Measurements from ENCODE around the gene MYCN.
"Not testable (repeated sequence)": the region's sequence is repeated elsewhere in the genome, so short reads cannot be mapped to it uniquely, and the experiment has no call there.

MYCN gene

DNA sequence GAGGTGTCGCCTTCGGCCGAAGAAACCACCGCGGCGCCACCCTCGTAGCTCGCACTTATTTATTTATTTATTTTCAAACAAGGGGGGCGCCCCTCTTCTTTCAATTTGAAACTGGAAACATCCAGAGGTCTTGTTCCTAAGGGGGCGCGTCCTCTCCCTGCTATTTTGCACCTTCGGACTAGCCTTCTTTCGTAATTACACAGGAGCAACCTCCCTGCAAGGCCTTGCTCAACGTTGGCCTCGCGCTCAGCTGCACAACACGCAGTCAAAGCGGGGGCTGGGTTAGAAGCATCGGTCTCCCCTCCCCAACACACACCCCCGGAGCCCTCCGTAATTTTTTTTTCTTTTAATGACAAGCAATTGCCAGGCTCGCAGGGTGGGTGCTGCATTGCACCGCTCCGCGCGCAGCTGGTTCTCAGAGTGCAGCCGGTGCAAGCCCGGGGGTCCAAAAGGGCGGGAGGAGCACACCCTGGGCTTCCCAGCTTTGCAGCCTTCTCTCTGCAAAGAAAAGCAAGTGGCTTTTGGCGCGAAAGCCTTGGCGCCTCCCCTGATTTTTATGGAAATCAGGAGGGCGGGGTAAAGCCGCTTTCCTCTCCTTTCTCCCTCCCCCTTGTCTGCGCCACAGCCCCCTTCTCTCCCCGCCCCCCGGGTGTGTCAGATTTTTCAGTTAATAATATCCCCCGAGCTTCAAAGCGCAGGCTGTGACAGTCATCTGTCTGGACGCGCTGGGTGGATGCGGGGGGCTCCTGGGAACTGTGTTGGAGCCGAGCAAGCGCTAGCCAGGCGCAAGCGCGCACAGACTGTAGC, at the start of gene MYCN:
MYCN (plus strand) TSS at position 697 of the 807 bp plus-strand sequence. CDS start 1,515 bp downstream, outside the sequence.
- no peak for DNase-seq (ENCODE audit: low read depth in 2 of 2)

DNA sequence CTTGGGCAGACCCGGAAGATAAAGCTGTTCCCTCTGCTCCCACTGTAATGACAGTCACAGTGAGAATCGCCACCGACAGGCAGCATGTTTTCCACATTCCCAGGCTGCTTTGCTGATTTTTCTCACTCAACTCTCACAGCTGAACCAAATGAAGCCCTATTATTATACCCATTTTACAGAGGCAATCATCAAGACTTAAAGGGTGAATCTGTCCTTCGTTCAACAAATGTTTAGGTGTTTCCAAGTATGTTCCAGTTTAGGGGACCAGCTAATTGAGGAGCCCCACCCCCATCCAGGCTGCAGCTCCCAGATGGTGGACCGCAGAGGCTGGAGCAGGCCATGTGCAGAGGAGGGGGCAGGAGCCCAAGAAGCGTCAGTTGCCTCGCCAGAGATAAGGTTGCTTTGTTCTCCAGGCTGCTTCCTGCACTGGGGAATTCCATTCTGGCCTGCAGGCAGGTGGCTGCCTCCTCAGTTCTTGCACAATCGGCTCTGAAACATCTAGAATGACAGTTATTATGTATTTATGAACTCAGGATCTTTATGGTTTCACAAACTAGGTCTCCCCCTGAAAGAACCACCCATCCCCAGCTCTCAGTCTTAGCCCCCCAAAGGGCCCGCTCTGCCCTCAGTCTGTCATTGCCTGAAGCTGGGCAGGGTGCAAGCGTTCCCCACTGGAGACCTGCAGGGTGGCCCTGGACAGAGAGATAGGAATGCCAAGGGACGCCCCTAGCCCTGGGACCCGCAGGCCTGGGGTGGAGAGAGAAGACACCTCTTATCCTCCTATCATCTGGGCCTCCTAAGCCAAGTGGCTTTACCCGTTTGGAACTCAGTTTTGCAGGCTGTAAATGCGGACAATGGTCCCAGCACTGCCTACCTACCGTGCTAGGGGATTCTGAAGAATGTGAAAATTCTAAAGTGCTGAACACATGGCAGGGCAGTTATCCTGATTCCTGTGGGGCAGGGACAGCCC, 49.1 kb upstream of the MYCN start:
- no peak for DNase-seq (ENCODE audit: low read depth in 2 of 2)

DNA sequence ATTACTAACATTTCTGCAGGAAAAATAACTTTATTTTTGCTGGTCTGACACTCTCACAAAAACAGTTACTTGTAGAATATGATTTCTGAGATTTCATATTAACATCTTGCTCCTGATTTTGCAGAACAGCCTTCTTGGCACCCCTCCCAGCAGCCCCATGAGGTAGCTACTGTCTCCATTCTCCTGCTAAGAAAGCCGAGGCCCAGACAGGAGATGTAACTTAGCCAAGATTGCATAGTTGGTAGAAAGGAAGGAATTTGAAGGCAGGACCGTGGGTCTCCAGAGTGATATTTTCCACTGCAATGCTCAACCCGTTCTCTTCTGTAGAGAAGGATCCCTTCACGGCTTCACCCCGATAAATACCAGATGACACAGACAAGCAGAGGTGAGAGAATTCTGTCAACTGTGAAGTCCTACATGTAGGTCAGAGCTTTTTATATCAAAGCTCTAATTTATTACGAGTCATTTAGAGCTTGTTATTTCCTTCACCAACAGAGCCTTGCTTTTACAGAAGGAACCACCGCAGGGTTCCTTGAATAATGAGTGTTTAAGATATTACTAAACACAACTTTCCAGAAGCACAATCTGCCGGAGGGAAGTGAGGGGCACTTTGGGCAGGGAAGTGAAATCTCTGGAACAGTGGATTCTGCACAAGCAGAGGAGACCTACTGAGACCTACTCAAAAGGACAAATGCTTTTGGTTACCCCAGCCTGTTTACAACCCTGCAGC, 48.0 kb upstream of the MYCN start:
- no peak for DNase-seq (ENCODE audit: low read depth in 2 of 2)

DNA sequence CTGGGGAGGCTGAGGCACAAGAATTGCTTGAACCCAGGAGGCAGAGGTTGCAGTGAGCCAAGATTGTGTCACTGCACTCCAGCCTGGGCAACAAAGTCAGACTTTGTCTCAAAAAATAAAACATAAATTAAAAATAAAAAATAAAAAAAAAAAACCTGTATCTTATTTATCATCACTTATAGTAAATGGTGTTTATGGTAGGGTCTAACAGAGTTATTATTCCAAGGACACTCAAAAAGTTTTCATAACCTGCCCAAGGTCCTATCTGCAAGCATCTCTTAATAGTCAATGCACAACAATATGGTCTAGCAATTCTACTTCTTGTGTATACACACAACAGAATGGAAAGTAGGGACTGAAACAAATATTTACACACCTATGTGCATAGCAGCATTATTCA, 47.3 kb upstream of the MYCN start:
- DNase-seq (ENCODE audit: low read depth in 2 of 2): no peak

DNA sequence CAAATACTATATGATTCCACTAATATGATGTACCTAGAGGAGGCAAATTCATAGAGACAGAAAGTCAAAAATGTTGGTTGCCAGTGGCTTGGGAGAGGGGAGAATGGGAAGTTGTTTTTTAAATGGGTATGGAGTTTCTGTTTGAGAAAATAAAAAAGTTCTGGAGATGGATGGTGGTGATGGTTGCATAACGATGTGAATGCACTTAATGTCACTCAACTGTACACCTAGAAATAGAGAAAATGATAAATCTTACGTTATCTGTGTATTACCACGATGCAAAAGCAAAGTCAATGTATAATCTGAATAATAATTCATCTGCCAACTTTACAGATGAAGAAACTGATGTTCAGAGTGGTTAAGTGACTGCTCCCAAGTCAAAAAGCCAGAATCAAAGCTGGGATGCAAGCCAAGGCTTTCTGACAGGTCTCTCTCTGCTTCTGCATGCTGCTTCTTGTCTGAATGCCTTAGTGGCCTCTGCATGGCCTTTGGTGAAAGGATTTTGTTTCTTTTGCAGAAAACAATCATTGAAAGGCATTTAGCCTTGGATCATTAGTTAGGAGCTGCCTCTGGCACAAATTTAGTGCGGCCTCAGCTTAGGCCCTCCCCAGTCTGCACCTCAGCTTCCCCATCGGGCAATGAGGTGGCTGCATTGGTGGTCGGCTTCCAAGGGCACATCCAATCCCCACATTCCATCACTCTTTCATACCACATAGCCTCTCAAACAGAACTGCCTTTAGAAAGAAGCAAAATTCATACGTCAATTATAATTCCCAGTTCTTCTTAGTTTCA, 46.5 kb upstream of the MYCN start:
- DNase-seq (ENCODE audit: low read depth in 2 of 2): no peak

DNA sequence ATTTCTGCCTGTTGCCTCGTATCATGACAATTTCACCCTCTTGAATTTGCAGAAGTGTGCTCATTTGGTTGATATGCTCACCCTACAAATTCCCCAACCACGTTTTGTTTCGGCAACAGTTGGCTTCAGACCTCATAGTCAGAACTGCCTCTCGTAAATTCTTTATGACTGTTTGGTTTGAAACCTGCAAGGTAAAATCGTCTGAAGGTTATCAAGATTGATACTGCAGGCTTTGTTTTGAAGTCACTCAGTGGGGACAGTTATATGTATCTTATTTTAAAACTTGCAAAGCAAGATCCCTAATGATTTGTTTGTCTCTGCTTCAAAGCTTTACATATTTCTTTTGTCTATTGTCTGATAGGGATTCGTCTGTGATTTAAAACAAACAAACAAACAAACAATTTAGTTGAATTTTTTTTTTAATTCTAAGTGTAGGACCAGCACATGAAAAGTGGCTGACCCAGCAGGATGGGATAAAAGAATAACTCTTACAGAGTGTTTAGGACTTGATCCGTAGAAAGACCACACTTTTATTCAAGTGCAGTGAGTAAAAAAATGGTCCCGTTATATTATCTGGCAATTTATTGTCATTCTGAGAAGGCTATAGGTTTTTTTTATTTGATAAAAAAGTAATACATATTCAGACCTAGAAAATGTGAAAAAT, 45.7 kb upstream of the MYCN start:
- no peak for DNase-seq (ENCODE audit: low read depth in 2 of 2)

DNA sequence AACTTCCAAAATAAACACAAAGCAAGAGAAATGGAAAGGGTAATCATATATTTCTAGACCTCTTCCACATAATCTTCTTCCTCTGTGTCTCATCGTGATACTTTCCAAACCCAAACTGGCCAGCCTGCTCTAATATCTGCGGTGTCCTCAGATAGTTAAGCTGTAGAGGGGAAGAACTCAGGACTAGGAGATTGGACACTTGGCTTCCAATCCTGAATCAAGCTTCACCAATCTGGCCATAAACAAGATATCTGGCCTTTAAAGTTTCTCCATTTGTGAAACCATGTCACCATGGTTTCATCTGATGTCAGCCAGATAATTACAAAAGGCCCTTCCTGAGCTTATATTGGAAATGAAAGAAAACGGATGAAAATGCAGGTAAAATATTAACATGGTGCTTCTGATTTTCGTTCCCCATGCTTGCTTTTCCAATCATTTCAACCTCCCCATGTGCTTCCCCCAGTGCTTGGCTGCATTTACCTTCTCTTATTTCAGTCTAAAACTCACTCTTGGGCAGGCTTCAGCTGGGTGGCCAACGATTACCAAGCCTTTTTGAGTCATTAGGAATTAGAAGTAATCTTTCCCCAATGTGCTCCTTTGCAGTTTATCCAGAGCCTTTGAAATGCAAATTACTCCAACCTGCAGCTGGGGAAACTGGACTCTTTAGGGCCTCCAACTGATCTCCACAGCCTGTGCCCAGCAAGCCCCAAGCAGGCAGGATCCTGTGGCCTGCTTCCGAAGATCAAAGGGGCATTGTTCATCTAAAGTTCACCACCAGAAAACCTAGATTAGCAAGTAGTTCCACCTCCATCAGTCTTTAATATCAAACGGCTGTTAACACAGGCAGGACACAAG, 44.5 kb upstream of the MYCN start:
- DNase-seq (ENCODE audit: low read depth in 2 of 2): no peak

DNA sequence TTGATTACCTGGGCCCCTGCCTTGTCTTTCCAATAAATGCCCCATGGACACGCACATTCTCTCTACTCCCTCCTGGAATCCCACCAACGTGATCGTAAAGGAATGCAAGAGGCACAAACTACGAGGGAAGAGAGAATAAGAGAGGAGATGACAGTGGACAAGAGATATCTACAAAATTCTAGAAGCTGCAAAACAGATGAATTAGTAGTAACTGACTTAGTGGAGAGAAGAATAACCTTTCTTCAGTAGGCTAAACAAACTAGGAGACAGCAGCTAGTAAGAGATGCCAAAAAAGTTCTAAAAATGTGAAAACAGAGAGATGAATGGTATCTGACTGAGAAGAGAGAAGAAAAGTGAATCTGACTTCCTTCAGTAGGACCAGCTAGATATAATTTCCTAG, 43.5 kb upstream of the MYCN start:
- no peak for DNase-seq (ENCODE audit: low read depth in 2 of 2)

DNA sequence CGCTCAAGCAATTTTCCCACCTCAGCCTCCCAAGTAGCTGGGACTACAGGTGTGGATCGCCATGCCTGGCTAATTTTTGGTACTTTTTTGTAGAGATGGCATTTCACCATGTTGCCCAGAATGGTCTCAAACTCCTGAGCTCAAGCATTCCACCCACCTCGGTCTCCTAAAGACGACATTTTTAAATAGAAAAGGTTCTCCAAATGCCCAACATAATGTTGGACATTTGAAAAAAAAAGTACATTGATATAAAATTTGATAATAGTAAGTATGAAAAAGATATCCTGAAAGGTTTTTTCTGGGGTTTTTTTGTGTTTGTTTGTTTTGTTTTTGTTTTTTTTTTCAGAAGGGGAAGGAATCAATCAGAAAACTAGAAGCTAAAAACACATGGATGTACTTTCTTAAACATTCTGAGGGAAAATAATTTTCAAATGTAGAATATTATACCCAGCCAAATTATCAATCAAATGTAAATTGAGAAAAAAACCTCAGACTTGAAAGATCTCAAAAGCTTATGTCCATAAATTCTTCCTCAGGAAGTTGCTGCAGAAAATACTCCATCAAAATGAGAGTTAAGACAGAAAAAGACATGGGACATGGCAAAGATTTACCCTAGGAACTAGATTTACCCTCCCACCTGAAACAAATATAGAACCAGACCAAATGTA, 42.8 kb upstream of the MYCN start:
- no peak for DNase-seq (ENCODE audit: low read depth in 2 of 2)

DNA sequence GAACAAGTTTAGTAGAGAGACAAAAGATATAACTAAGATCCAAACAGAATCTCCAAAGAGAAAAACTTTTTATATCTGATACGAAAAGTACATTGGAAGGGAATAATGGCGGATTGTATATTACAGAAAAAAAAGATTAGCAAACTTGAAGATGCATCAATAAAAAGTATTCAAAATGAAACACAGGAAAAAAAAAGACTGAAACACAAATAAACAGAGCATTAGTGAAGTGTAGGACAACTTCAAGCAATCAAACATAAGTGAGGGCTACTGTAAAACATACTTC, 41.1 kb upstream of the MYCN start:
- no peak for DNase-seq (ENCODE audit: low read depth in 2 of 2)

DNA sequence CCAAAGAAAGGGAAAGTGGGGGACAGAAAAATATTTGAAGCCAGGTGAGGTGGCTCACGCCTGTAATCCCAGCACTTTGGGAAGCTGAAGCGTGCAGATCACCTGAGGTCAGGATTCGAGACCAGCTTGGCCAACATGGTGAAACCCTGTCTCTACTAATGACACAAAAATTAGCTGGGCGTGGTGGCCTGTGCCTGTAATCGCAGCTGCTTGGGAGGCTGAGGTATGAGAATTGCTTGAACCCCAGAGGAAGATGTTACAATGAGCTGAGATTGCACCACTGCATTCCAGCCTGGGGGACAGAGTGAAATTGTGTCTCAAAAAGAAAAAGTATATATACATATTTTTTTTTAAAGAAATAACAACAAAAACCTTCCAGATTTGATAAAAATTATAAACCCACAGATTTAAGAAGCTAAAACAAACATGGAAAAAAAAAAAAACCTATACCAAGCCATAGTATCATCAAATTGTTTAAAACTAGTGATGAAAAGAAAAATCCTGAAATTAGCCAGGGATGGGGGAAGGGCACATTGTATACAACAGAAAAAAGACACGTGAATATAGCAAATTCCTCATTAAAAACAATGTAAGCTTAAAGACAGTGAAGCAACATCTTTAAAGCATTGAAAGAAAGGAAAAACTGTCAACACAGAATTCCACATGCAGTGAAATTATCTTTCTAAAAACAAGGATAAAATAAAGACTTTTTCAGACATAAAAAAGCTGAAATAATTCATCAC, 40.4 kb upstream of the MYCN start:
- DNase-seq (ENCODE audit: low read depth in 2 of 2): no peak

DNA sequence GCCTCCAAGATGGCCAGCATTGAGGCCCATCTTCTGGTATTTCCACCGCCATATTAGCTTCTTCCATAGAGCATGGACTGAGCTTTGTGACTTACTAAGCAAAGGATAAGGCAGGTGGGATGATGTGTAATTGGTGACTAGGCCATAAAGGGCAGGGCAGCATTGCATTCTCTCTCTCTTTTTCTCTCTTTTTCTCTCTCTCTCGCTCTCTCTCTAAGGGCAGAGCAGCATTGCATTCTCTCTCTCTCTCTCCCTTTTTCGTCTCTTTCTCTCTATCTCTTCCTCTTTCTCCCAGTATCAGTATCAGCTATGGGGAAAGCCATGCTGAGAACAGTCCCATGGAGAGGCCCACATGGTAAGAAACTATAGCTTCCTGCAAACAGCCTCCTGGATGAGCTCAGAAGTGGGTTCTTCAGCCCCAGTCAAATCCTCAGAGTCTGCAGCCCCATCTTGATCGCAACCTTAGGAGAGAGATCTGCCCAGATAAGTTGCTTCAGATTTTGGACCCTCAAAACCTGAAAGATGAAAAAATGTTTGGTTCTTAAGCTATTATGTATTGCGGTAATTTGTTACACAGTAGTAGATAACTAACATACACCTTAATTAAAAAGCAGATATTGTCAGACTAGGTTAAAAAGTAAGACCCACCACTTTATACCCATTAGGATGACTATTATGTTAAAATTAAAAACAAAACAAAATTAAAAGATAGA, 39.1 kb upstream of the MYCN start:
- DNase-seq (ENCODE audit: low read depth in 2 of 2): no peak

DNA sequence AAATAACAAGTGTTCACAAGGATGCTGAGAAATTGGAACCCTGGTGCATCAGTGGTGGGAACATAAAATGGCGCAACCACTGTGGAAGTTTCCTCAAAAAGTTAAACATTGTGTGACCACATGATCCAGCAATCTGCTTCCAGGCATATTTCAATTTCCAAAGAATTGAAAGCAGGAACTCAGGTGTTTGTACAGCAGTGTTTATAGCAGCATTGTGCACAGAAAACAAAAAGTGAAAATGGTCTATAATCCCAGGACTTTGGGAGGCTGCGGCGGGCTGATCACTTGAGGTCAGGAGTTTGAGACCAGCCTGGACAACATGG, 38.6 kb upstream of the MYCN start:
- DNase-seq (ENCODE audit: low read depth in 2 of 2): no peak

DNA sequence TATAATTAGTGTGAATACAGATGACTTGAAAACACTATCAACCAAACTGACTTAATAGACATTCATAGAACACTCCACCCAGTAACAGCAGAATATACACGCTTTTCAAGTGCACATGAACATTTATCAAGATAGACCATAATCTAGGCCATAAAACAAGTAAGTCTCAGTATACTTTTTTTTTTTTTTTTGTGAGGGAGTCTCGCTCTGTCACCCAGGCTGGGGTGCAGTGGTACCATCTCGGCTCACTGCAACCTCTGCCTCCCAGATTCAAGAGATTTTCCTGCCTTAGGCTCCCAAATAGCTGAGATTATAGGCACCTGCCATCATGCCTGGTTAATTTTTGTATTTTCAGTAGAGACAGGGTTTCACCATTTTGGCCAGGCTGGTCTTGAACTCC, 36.4 kb upstream of the MYCN start:
- DNase-seq (ENCODE audit: low read depth in 2 of 2): not testable (repeated sequence)

DNA sequence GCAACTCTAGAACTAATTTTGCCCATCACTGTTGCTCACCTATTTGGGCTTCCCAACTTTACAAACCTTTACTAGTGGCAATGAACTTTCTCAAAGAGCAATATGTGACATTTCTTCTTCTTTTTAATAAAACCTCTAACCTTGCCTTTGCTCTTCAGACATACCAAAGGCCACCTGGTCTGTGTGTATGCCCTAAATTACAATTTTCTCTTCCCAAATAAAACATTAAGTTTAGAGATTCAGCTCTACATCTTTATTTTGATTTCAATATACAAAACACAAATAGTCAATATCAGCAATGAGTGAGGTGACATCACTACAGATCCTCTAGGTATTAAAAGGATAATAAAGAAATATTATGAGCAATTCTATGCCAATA, 35.1 kb upstream of the MYCN start:
- DNase-seq (ENCODE audit: low read depth in 2 of 2): no peak

DNA sequence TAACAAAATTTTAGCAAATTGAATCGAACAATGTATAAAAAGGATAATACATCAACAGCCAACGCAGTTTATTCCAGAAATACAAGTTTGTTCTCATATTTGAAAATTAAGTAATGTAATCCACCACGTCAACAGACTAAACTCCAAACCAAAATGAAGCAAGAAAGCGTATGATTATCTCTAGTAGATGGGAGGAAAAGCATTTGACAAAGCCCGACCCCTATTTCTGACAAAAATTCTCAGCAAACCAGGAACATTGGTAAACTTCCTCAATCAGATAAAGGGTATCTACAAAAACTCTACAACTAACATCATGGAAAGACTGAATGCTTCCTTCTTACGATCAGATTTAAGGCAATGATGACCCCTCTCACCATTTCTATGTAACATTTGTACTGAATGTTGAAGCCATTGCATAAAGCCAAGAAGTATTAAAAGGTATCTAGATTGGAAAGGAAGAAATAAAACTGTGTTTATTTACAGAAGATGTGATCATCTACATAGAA, 34.3 kb upstream of the MYCN start:
- DNase-seq (ENCODE audit: low read depth in 2 of 2): no peak

DNA sequence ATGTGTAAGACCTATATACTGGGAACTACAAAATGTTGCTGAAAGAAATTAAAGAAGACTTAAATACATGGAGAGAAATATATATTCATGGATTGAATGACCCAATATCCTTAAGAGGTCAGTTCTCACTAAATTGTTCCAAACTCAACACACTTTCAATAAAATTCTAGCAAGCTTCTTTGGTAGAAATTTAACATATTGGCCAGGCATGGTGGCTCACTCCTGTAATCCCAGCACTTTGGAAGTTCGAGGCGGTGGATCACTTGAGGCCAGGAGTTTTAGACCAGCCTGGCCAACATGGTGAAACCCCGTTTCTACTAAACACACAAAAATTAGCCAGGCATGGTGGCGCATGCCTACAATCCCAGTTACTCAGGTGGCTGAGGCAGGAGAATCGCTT, 33.6 kb upstream of the MYCN start:
- no peak for DNase-seq (ENCODE audit: low read depth in 2 of 2)

Measured in fibroblast of skin of left biceps (primary cell).